Measurements from ENCODE around the gene CCNB2. TPM values are rescaled to one million over a fixed set of nuclear protein-coding genes. Genes with fewer than 3 reads are reported as not detected.
A peak's percentile ranks its signal among the peaks of the same experiment; 100 is the strongest.

The CCNB2 gene
- total RNA-seq, 1 donor, result 27.2 TPM

GRCh38 chr15:59170295-59171066 is 65.5 kb downstream of the CCNB2 start:
- no peak for TF ChIP-seq CTCF (IDR thresholded peaks at IDR 0.05; ENCODE audit: insufficient read depth, low read depth, low read length)
- DNase-seq (ENCODE audit: low read depth), result peak; percentile 66
- H3K4me3 ChIP-seq (ENCODE audit: low read depth, low read length), result no peak overlapping the region

GRCh38 chr15:59171067-59171397 is 66.1 kb downstream of the CCNB2 start:
- no peak overlapping the region for H3K4me3 ChIP-seq (ENCODE audit: low read depth, low read length)
- no peak for DNase-seq (ENCODE audit: low read depth)
- TF ChIP-seq CTCF (IDR thresholded peaks at IDR 0.05; ENCODE audit: insufficient read depth, low read depth, low read length), result no peak

- DNase-seq (ENCODE audit: low read depth), result no peak
- no peak for TF ChIP-seq CTCF (IDR thresholded peaks at IDR 0.05; ENCODE audit: insufficient read depth, low read depth, low read length)
- no peak overlapping the region for H3K4me3 ChIP-seq (ENCODE audit: low read depth, low read length)
Measured at GRCh38 chr15:59172289-59172901, 67.4 kb downstream of the CCNB2 start.

GRCh38 chr15:59173194-59173593 is 68.2 kb downstream of the CCNB2 start:
- DNase-seq (ENCODE audit: low read depth), result no peak
- no peak overlapping the region for H3K4me3 ChIP-seq (ENCODE audit: low read depth, low read length)
- TF ChIP-seq CTCF (IDR thresholded peaks at IDR 0.05; ENCODE audit: insufficient read depth, low read depth, low read length), result no peak

- H3K4me3 ChIP-seq (ENCODE audit: low read depth, low read length), result no peak overlapping the region
- no peak for DNase-seq (ENCODE audit: low read depth)
- TF ChIP-seq CTCF (IDR thresholded peaks at IDR 0.05; ENCODE audit: insufficient read depth, low read depth, low read length), result no peak
Measured at GRCh38 chr15:59174151-59174834, 69.3 kb downstream of the CCNB2 start.

Small RNAs within 50 kb of the gene (small RNA-seq; reads per million reads assigned to genes)
- 4.6 reads per million, percentile 80 among the genes with 10 or more reads in this experiment for gene MIR2116

Other genes with a start within 250 kb of the CCNB2 start
- gene SLTM, start 171.5 kb upstream of the CCNB2 start, total RNA-seq, result 66.7 and 68.7 TPM in 2 replicates
- gene RNF111, start 117.5 kb upstream of the CCNB2 start, total RNA-seq, result 24.5 and 35.0 TPM in 2 replicates
- not detected in 2 replicates for gene LDHAL6B, start 101.7 kb downstream of the CCNB2 start, total RNA-seq

Measured in fibroblast of villous mesenchyme (primary cell).